ENCODE measurements around the gene TNS3. TPM values are rescaled to one million over a fixed set of nuclear protein-coding genes. Genes with fewer than 3 reads are reported as not detected.

TNS3 gene
- total RNA-seq, 2 experiments from 2014 or later, result not detected

GRCh38 chr7:47357361-47357760 lies 224.6 kb downstream of the TNS3 start:
- no peaks in the 10 kb centered on the region for H3K27me3 Mint-ChIP-seq
- CTCF ChIA-PET, result no interaction called here
- H3K36me3 Mint-ChIP-seq (ENCODE audit: low read depth), result no peaks in the 10 kb centered on the region
- H3K9me3 Mint-ChIP-seq, result no peaks in the 10 kb centered on the region
- H3K27ac Mint-ChIP-seq, result no peak overlapping the region
- no peak for DNase-seq
- peaks cover 5% of the 10 kb centered on the region for H3K4me1 Mint-ChIP-seq
- H3K4me3 Mint-ChIP-seq, result no peak overlapping the region
- POLR2A ChIA-PET, result no interaction called here

- H3K36me3 Mint-ChIP-seq (ENCODE audit: low read depth), result no peaks in the 10 kb centered on the region
- CTCF ChIA-PET, result no interaction called here
- POLR2A ChIA-PET, result no interaction called here
- peaks cover under 1% of the 10 kb centered on the region for H3K4me1 Mint-ChIP-seq
- DNase-seq, result no peak
- no peak overlapping the region for H3K4me3 Mint-ChIP-seq
- no peaks in the 10 kb centered on the region for H3K9me3 Mint-ChIP-seq
- no peak overlapping the region for H3K27ac Mint-ChIP-seq
- H3K27me3 Mint-ChIP-seq, result no peaks in the 10 kb centered on the region
Measured at GRCh38 chr7:47356261-47356660, 225.7 kb downstream of the TNS3 start.

GRCh38 chr7:47355684-47356083 lies 226.2 kb downstream of the TNS3 start:
- CTCF ChIA-PET, result no interaction called here
- H3K27ac Mint-ChIP-seq, result no peak overlapping the region
- no peaks in the 10 kb centered on the region for H3K9me3 Mint-ChIP-seq
- H3K4me1 Mint-ChIP-seq, result no peaks in the 10 kb centered on the region
- DNase-seq, result no peak
- H3K27me3 Mint-ChIP-seq, result no peaks in the 10 kb centered on the region
- H3K4me3 Mint-ChIP-seq, result no peak overlapping the region
- no peaks in the 10 kb centered on the region for H3K36me3 Mint-ChIP-seq (ENCODE audit: low read depth)
- POLR2A ChIA-PET, result no interaction called here

GRCh38 chr7:47354831-47355541 lies 226.9 kb downstream of the TNS3 start:
- Mint-ChIP-seq H3K4me3 (no peak overlapping the region), H3K27ac (no peak overlapping the region), H3K36me3 (ENCODE audit: low read depth) (no peaks in the 10 kb centered on the region), H3K27me3 (no peaks in the 10 kb centered on the region), H3K9me3 (no peaks in the 10 kb centered on the region), H3K4me1 (no peaks in the 10 kb centered on the region)
- ChIA-PET POLR2A (no interaction called here), CTCF (no interaction called here)
- no peak for DNase-seq

- POLR2A ChIA-PET, result no interaction called here
- DNase-seq, result no peak
- no peak overlapping the region for H3K27ac Mint-ChIP-seq
- no peaks in the 10 kb centered on the region for H3K4me1 Mint-ChIP-seq
- H3K36me3 Mint-ChIP-seq (ENCODE audit: low read depth), result no peaks in the 10 kb centered on the region
- CTCF ChIA-PET, result no interaction called here
- no peaks in the 10 kb centered on the region for H3K27me3 Mint-ChIP-seq
- no peaks in the 10 kb centered on the region for H3K9me3 Mint-ChIP-seq
- no peak overlapping the region for H3K4me3 Mint-ChIP-seq
Measured at GRCh38 chr7:47354071-47354470, 227.8 kb downstream of the TNS3 start.

GRCh38 chr7:47352394-47352968 lies 229.4 kb downstream of the TNS3 start:
- no peak for DNase-seq
- H3K27me3 Mint-ChIP-seq, result no peaks in the 10 kb centered on the region
- no peaks in the 10 kb centered on the region for H3K4me1 Mint-ChIP-seq
- ChIA-PET POLR2A (no interaction called here), CTCF (no interaction called here)
- no peak overlapping the region for H3K27ac Mint-ChIP-seq
- H3K4me3 Mint-ChIP-seq, result no peak overlapping the region
- no peaks in the 10 kb centered on the region for H3K36me3 Mint-ChIP-seq (ENCODE audit: low read depth)
- H3K9me3 Mint-ChIP-seq, result no peaks in the 10 kb centered on the region

- Mint-ChIP-seq H3K4me3 (no peak overlapping the region), H3K27me3 (no peaks in the 10 kb centered on the region), H3K27ac (no peak overlapping the region), H3K4me1 (no peaks in the 10 kb centered on the region), H3K9me3 (no peaks in the 10 kb centered on the region), H3K36me3 (ENCODE audit: low read depth) (no peaks in the 10 kb centered on the region)
- ChIA-PET CTCF (no interaction called here), POLR2A (no interaction called here)
- no peak for DNase-seq
Measured at GRCh38 chr7:47351233-47352154, 230.4 kb downstream of the TNS3 start.

GRCh38 chr7:47350425-47350824 lies 231.5 kb downstream of the TNS3 start:
- CTCF ChIA-PET, result no interaction called here
- no peak for DNase-seq
- Mint-ChIP-seq H3K9me3 (no peaks in the 10 kb centered on the region), H3K27me3 (no peaks in the 10 kb centered on the region), H3K36me3 (ENCODE audit: low read depth) (no peaks in the 10 kb centered on the region), H3K4me1 (no peaks in the 10 kb centered on the region), H3K27ac (no peak overlapping the region), H3K4me3 (no peak overlapping the region)
- POLR2A ChIA-PET, result no interaction called here

GRCh38 chr7:47349401-47349800 lies 232.5 kb downstream of the TNS3 start:
- no peak for DNase-seq
- CTCF ChIA-PET, result no interaction called here
- no peaks in the 10 kb centered on the region for H3K4me1 Mint-ChIP-seq
- no peak overlapping the region for H3K27ac Mint-ChIP-seq
- no peaks in the 10 kb centered on the region for H3K9me3 Mint-ChIP-seq
- H3K36me3 Mint-ChIP-seq (ENCODE audit: low read depth), result no peaks in the 10 kb centered on the region
- POLR2A ChIA-PET, result no interaction called here
- H3K4me3 Mint-ChIP-seq, result no peak overlapping the region
- H3K27me3 Mint-ChIP-seq, result no peaks in the 10 kb centered on the region

GRCh38 chr7:47347816-47348385 lies 234.0 kb downstream of the TNS3 start:
- ChIA-PET CTCF (no interaction called here), POLR2A (no interaction called here)
- Mint-ChIP-seq H3K27ac (no peak overlapping the region), H3K9me3 (no peaks in the 10 kb centered on the region), H3K36me3 (ENCODE audit: low read depth) (no peaks in the 10 kb centered on the region), H3K4me1 (no peaks in the 10 kb centered on the region), H3K4me3 (no peak overlapping the region), H3K27me3 (no peaks in the 10 kb centered on the region)
- no peak for DNase-seq

GRCh38 chr7:47347346-47347745 lies 234.6 kb downstream of the TNS3 start:
- POLR2A ChIA-PET, result no interaction called here
- Mint-ChIP-seq H3K4me1 (no peaks in the 10 kb centered on the region), H3K27ac (no peak overlapping the region), H3K27me3 (no peaks in the 10 kb centered on the region), H3K9me3 (no peaks in the 10 kb centered on the region), H3K4me3 (no peak overlapping the region), H3K36me3 (ENCODE audit: low read depth) (no peaks in the 10 kb centered on the region)
- CTCF ChIA-PET, result no interaction called here
- DNase-seq, result no peak

GRCh38 chr7:47346377-47346914 lies 235.5 kb downstream of the TNS3 start:
- CTCF ChIA-PET, result no interaction called here
- Mint-ChIP-seq H3K9me3 (no peaks in the 10 kb centered on the region), H3K27me3 (no peaks in the 10 kb centered on the region), H3K36me3 (ENCODE audit: low read depth) (no peaks in the 10 kb centered on the region), H3K4me3 (no peak overlapping the region), H3K27ac (no peak overlapping the region), H3K4me1 (no peaks in the 10 kb centered on the region)
- no peak for DNase-seq
- POLR2A ChIA-PET, result no interaction called here

GRCh38 chr7:47345857-47346298 lies 236.0 kb downstream of the TNS3 start:
- POLR2A ChIA-PET, result no interaction called here
- no peak overlapping the region for H3K27ac Mint-ChIP-seq

More at GRCh38 chr7:47345857-47346298, 236.0 kb downstream of the TNS3 start:
- H3K27me3 Mint-ChIP-seq, result no peaks in the 10 kb centered on the region
- H3K36me3 Mint-ChIP-seq (ENCODE audit: low read depth), result no peaks in the 10 kb centered on the region
- H3K4me3 Mint-ChIP-seq, result no peak overlapping the region
- no peaks in the 10 kb centered on the region for H3K9me3 Mint-ChIP-seq
- no peaks in the 10 kb centered on the region for H3K4me1 Mint-ChIP-seq
- CTCF ChIA-PET, result no interaction called here
- DNase-seq, result no peak

All from activated CD4-positive, alpha-beta T cell treated with anti-CD3 and anti-CD28 coated beads, Interleukin-2, amount 10 ng/mL, durations not matched to agents 7 days and 5 days (primary cell).